ENCODE data around the gene ADAMTSL3.

GRCh38 chr15:83917432-83917831 is 263.5 kb downstream of the ADAMTSL3 start:
- TF ChIP-seq CTCF (IDR thresholded peaks at IDR 0.05; ENCODE audit: insufficient read depth, low read length, poor library complexity, severe bottlenecking) (no peak), EZH2phosphoT487 (conservative IDR thresholded peaks at IDR 0.05; ENCODE audit: low read length) (no peak)

All from SU-DHL-6 (cell line).